CD4-positive, alpha-beta T cell treated with Interleukin-15 for 4 hours (primary cell): Measurements from ENCODE around the gene SEMA7A.
"Not testable (repeated sequence)": the region's sequence is repeated elsewhere in the genome, so short reads cannot be mapped to it uniquely, and the experiment has no call there.

Experiments used
- DNase-seq: peaks from one replicate; pipeline ENCODE4 v3.0.0-alpha.2; 2020; ENCODE audit warnings: low spot score

The SEMA7A gene

GRCh38 chr15:74399511-74400312, 34.0 kb downstream of the SEMA7A start:
- peak; percentile 19 for DNase-seq

GRCh38 chr15:74399100-74399499, 34.7 kb downstream of the SEMA7A start:
- no peak for DNase-seq

GRCh38 chr15:74398183-74398582, 35.6 kb downstream of the SEMA7A start:
- no peak for DNase-seq

GRCh38 chr15:74397239-74398068, 36.3 kb downstream of the SEMA7A start:
- no peak for DNase-seq

- peak; percentile 38 for DNase-seq
These were observed 37.1 kb downstream of the SEMA7A start for GRCh38 chr15:74396445-74397238.

- no peak for DNase-seq
These were observed 37.7 kb downstream of the SEMA7A start for GRCh38 chr15:74396146-74396438.

GRCh38 chr15:74395319-74396145, 38.2 kb downstream of the SEMA7A start:
- DNase-seq: no peak

- DNase-seq: no peak
These were observed 39.5 kb downstream of the SEMA7A start for GRCh38 chr15:74394090-74394846.

GRCh38 chr15:74393423-74393822, 40.3 kb downstream of the SEMA7A start:
- no peak for DNase-seq

- DNase-seq: no peak
These were observed 40.9 kb downstream of the SEMA7A start for GRCh38 chr15:74392902-74393301.

GRCh38 chr15:74392451-74392830, 41.3 kb downstream of the SEMA7A start:
- DNase-seq: no peak

GRCh38 chr15:74391582-74392450, 41.9 kb downstream of the SEMA7A start:
- no peak for DNase-seq

GRCh38 chr15:74390647-74391288, 43.0 kb downstream of the SEMA7A start:
- DNase-seq: no peak

- DNase-seq: not testable (repeated sequence)
These were observed 43.6 kb downstream of the SEMA7A start for GRCh38 chr15:74390049-74390646.

- no peak for DNase-seq
These were observed 44.3 kb downstream of the SEMA7A start for GRCh38 chr15:74389241-74390048.

- no peak for DNase-seq
These were observed 45.3 kb downstream of the SEMA7A start for GRCh38 chr15:74388363-74388951.

GRCh38 chr15:74387621-74388362, 46.0 kb downstream of the SEMA7A start:
- DNase-seq: no peak
